HL-60 (cell line): Measurements from ENCODE around the gene CTNND2.

Experiments used
- CTCF ChIP-seq: IDR thresholded peaks from one replicate; pipeline ENCODE4 v1.5.1; 2011; ENCODE audit warnings: low read length, control low read depth, inconsistent platforms; ENCODE audit not compliant: insufficient read depth
- GABPA ChIP-seq: IDR thresholded peaks from 2 replicates; pipeline ENCODE4 v1.6.1; 2012; ENCODE audit warnings: low read depth
- POLR2AphosphoS5 ChIP-seq: IDR thresholded peaks from 2 replicates; pipeline ENCODE4 v1.6.1; 2012; ENCODE audit warnings: low read depth
- REST ChIP-seq: IDR thresholded peaks from 2 replicates; pipeline ENCODE4 v1.6.1; 2012; ENCODE audit warnings: low read depth; ENCODE audit not compliant: insufficient replicate concordance

- TF ChIP-seq POLR2AphosphoS5 (no peak), CTCF (no peak), REST (no peak), GABPA (no peak)
These were observed 737.3 kb downstream of the CTNND2 start for GRCh38 chr5:11166923-11167322.
